GM19397 (cell line): ENCODE data around the gene PON2.
"Not testable (repeated sequence)": the region's sequence is repeated elsewhere in the genome, so short reads cannot be mapped to it uniquely, and the experiment has no call there.

Experiments
- ATAC-seq: cut with Tn5 transposase; IDR thresholded peaks from one replicate; pipeline ENCODE4 v1.9.1; 2021; ENCODE audit warnings: mild to moderate bottlenecking, moderate library complexity; ENCODE audit not compliant: unreplicated experiment

PON2 gene

GRCh38 chr7:95407751-95408150, 27.1 kb downstream of the PON2 start:
- ATAC-seq, result no peak

- no peak for ATAC-seq
Observed at GRCh38 chr7:95405800-95406199, 29.0 kb downstream of the PON2 start.

DNA sequence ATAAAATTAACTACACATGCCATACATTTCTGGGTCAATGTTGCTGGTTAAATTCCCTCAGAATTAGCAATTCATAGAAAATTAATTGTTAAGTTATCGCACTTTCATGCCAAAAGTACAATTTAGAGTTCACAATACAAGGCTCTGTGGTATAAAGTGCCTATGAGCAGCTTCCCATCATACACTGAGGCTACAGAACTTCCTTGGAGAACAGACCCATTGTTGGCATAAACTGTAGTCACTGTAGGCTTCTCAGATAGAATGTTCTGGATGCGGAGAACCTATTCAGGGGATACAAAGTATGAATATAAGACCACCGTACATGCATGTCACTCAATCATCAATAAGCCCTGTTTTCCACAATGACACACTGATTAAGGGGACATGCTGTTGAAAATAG, 29.6 kb downstream of the PON2 start:
- no peak for ATAC-seq

GRCh38 chr7:95404316-95404865, 30.4 kb downstream of the PON2 start:
- ATAC-seq, result no peak

- ATAC-seq, result no peak
Observed at GRCh38 chr7:95398155-95398940, 36.5 kb downstream of the PON2 start.

DNA sequence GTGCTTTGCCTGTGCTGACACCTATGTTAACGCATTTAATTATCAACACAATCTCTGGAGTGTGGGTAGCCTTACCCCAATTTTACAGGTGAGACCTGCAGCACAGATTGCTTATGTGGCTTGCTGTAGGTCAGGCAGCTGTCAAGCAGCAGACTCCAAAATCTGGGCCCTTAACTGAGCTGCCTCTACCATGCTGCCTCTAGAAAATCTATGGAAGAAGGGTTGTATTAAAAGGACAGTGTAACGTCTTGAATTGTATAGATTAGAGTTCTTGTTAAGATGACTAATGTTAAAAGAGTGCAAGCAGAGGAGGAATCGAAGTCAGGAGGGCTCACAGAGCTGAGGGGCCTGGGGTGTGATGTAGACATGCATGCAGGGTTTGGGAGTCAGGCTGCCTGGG, 37.4 kb downstream of the PON2 start:
- no peak for ATAC-seq

GRCh38 chr7:95396136-95397032, 38.4 kb downstream of the PON2 start, which contains the start of gene PON3:
TSS of gene PON3 (minus strand) at chr7:95396375. CDS start at chr7:95396350, 25 bp downstream.
- ATAC-seq, result peak; percentile 54

DNA sequence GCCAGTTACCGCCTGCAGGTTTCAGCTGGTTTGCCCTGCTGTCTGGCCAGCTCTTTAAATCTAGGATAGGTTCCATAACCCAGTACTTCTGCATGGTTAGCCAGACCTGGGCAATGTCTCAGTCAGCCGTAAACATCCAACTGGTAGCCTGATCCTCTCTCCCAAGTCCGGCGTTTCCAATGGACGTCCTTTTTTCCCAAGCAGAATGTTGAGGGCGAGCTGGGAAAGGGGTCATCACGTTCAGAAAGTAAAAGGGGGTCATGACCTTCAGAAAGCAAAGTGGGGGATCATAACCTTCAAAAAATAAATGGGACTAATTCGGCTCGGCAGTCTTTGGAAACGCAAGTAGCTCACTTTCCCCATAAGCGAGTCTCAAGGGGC, 39.1 kb downstream of the PON2 start:
- no peak for ATAC-seq

GRCh38 chr7:95394370-95394769, 40.5 kb downstream of the PON2 start:
- no peak for ATAC-seq

DNA sequence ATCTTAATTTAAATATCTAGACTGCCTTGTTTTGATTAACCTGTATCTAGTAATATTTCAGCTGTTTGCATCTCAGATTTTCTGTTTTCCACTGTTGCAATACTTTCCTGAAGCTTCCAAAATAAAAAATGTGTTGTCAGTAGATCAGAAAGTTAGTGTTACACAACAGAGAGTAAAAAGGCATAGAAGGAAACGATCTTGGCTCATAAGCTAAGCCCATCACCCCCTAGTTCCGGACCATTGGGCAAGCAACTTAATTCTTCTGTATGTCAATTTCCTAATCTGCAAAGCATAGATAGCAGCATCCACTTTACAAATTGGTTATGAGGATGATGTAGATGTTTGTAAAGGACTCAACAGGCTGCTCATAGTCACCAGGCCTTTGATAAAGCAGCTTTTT, 43.1 kb downstream of the PON2 start:
- ATAC-seq, result no peak

- no peak for ATAC-seq
Observed at GRCh38 chr7:95389516-95389915, 45.3 kb downstream of the PON2 start.

DNA sequence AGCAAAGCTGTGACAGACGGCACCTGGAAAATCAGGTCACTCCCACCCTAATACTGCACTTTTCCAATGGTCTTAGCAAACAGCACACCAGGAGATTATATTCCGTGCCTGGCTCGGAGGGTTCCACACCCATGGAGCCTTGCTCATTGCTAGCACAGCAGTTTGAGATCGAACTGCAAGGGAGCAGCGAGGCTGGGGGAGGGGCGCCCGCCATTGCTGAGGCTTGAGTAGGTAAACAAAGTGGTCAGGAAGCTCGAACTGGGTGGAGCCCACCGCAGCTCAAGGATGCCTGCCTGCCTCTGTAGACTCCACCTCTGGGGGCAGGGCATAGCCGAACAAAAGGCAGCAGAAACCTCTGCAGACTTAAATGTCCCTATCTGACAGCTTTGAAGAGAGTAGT, 55.4 kb downstream of the PON2 start:
- ATAC-seq, result not testable (repeated sequence)

- ATAC-seq, result no peak
Observed at GRCh38 chr7:95376632-95377400, 58.0 kb downstream of the PON2 start.

- ATAC-seq, result no peak
Observed at GRCh38 chr7:95375591-95376257, 59.1 kb downstream of the PON2 start.

DNA sequence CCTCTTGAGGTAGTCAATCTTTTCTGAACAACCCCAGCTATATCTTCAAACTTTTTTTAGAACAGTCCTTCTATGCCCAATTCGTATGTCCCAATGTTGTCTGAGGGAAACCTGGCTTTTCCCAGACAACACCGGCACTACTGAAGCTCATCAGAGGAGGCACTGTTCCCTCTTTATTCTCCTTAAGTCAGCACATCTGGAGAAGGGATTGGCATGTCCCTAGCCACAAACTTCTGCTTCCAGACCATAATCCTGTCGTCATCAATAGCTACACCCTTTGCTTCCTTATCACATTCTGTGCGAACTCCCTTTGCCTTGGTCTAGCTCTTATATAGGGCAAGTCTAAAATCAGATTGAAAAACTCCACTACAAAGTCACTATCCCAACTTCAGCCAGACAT, 61.5 kb downstream of the PON2 start:
- ATAC-seq, result no peak

GRCh38 chr7:95368235-95368634, 66.6 kb downstream of the PON2 start:
- no peak for ATAC-seq

GRCh38 chr7:95367606-95368005, 67.2 kb downstream of the PON2 start:
- no peak for ATAC-seq

- ATAC-seq, result no peak
Observed at GRCh38 chr7:95365151-95365550, 69.7 kb downstream of the PON2 start.

GRCh38 chr7:95357623-95358022, 77.2 kb downstream of the PON2 start:
- no peak for ATAC-seq
